ENCODE measurements around the gene MCTP1. TPM values are rescaled to one million over a fixed set of nuclear protein-coding genes. Genes with fewer than 3 reads are reported as not detected.

The MCTP1 gene
- total and polyA plus RNA-seq, 4 experiments from 2014 or later, result 0.31 to 0.42 (median 0.39) TPM; not detected in 1

GRCh38 chr5:95105638-95106037, 179.3 kb downstream of the MCTP1 start:
- CTCF ChIA-PET (ENCODE audit: partially characterized antibody), result no interaction called here
- intact Hi-C loops (cut with micrococcal nuclease), result no loop called here
- Mint-ChIP-seq H3K27ac (no peak overlapping the region), H3K36me3 (no peaks in the 10 kb centered on the region), H3K4me1 (no peaks in the 10 kb centered on the region), H3K4me3 (no peak overlapping the region), H3K27me3 (no peaks in the 10 kb centered on the region), H3K9me3 (peaks cover 0 to 2% (median 0%) of the 10 kb centered on the region in 8 donors)
- H3K27ac ChIP-seq (ENCODE audit: low read depth, low read length), result no peak overlapping the region
- no peak overlapping the region for H3K4me3 ChIP-seq (ENCODE audit: low read length in 2 of 2)
- H3K9me3 ChIP-seq (ENCODE audit: control insufficient read depth in 1 of 2, low read length in 2 of 2), result no peaks in the 10 kb centered on the region
- H3K27me3 ChIP-seq (ENCODE audit: insufficient read depth, low read length), result no peaks in the 10 kb centered on the region
- POLR2A ChIA-PET (ENCODE audit: partially characterized antibody), result no interaction called here
- no peaks in the 10 kb centered on the region for H3K36me3 ChIP-seq (ENCODE audit: insufficient read depth, low read length)
- DNase-seq, result no peak
- H3K4me1 ChIP-seq (ENCODE audit: insufficient read depth, low read length), result no peaks in the 10 kb centered on the region

- Mint-ChIP-seq H3K27ac (no peak overlapping the region), H3K9me3 (no peaks in the 10 kb centered on the region), H3K4me1 (no peaks in the 10 kb centered on the region), H3K27me3 (no peaks in the 10 kb centered on the region), H3K36me3 (no peaks in the 10 kb centered on the region), H3K4me3 (no peak overlapping the region)
- POLR2A ChIA-PET (ENCODE audit: partially characterized antibody), result no interaction called here
- Histone ChIP-seq H3K36me3 (ENCODE audit: insufficient read depth, low read length) (no peaks in the 10 kb centered on the region), H3K4me1 (ENCODE audit: insufficient read depth, low read length) (no peaks in the 10 kb centered on the region), H3K27ac (ENCODE audit: low read depth, low read length) (no peak overlapping the region), H3K4me3 (ENCODE audit: low read length in 2 of 2) (no peak overlapping the region), H3K9me3 (ENCODE audit: control insufficient read depth in 1 of 2, low read length in 2 of 2) (no peaks in the 10 kb centered on the region), H3K27me3 (ENCODE audit: insufficient read depth, low read length) (no peaks in the 10 kb centered on the region)
- CTCF ChIA-PET (ENCODE audit: partially characterized antibody), result no interaction called here
- intact Hi-C loops (cut with micrococcal nuclease), result no loop called here
- DNase-seq, result no peak
These were observed 182.2 kb downstream of the MCTP1 start for GRCh38 chr5:95102687-95103086.

DNA sequence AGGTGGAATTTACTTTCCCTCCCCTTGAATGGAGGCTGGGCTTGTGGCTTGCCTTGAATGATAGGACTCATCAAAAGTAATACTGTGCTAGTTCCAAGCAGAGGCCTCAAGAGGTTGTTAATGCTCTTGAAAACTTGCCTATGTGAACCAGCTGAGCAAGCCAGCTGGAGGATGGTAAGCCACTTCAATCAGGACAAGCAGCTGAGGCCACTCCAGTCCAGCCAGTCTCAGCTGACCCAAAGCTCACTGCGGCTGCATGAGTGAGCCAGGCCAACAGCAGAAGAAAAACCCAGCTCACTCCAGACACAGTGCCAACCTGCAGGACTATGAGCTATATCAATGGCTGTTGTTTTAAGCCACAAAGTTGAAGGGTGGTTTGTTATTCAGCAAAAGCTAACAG, 182.8 kb downstream of the MCTP1 start:
- Mint-ChIP-seq H3K4me3 (no peak overlapping the region), H3K9me3 (peaks cover 0 to 2% (median 0%) of the 10 kb centered on the region in 8 donors), H3K27ac (no peak overlapping the region), H3K4me1 (no peaks in the 10 kb centered on the region), H3K27me3 (no peaks in the 10 kb centered on the region), H3K36me3 (no peaks in the 10 kb centered on the region)
- Histone ChIP-seq H3K9me3 (ENCODE audit: control insufficient read depth in 1 of 2, low read length in 2 of 2) (no peaks in the 10 kb centered on the region), H3K4me3 (ENCODE audit: low read length in 2 of 2) (no peak overlapping the region), H3K27me3 (ENCODE audit: insufficient read depth, low read length) (no peaks in the 10 kb centered on the region), H3K36me3 (ENCODE audit: insufficient read depth, low read length) (no peaks in the 10 kb centered on the region), H3K27ac (ENCODE audit: low read depth, low read length) (no peak overlapping the region), H3K4me1 (ENCODE audit: insufficient read depth, low read length) (no peaks in the 10 kb centered on the region)
- intact Hi-C loops (cut with micrococcal nuclease), result no loop called here
- no peak for DNase-seq
- CTCF ChIA-PET (ENCODE audit: partially characterized antibody), result no interaction called here
- POLR2A ChIA-PET (ENCODE audit: partially characterized antibody), result no interaction called here

- CTCF ChIA-PET (ENCODE audit: partially characterized antibody), result no interaction called here
- Mint-ChIP-seq H3K9me3 (peaks cover 0 to 3% (median 0%) of the 10 kb centered on the region in 8 donors), H3K36me3 (no peaks in the 10 kb centered on the region), H3K27ac (no peak overlapping the region), H3K27me3 (peaks cover 0 to 1% of the 10 kb centered on the region in 2 donors), H3K4me1 (no peaks in the 10 kb centered on the region), H3K4me3 (no peak overlapping the region)
- no peaks in the 10 kb centered on the region for H3K36me3 ChIP-seq (ENCODE audit: insufficient read depth, low read length)
- no peak for DNase-seq
- intact Hi-C loops (cut with micrococcal nuclease), result no loop called here
- H3K4me3 ChIP-seq (ENCODE audit: low read length in 2 of 2), result no peak overlapping the region
- no peak overlapping the region for H3K27ac ChIP-seq (ENCODE audit: low read depth, low read length)
- H3K4me1 ChIP-seq (ENCODE audit: insufficient read depth, low read length), result no peaks in the 10 kb centered on the region
- POLR2A ChIA-PET (ENCODE audit: partially characterized antibody), result no interaction called here
- H3K9me3 ChIP-seq (ENCODE audit: control insufficient read depth in 1 of 2, low read length in 2 of 2), result no peaks in the 10 kb centered on the region
- no peaks in the 10 kb centered on the region for H3K27me3 ChIP-seq (ENCODE audit: insufficient read depth, low read length)
These were observed 184.3 kb downstream of the MCTP1 start for GRCh38 chr5:95100551-95100950.

DNA sequence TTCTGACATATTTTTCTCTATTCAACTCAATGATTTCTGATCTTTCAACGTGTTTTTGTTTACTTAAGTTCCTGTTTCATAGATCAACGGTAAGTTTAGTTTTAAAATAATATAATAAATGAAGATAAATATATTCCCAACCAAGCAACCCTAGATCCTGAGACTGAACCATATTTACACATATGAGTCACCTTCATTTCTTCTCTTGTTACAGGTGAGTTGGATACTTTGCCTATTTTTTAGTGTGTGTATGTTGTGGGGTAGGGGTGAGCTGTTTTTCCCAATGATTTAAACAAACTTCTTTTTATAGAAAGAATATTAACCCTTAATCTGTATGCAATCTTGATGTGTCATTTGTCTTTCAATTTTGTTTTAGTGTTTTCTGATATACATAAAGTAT, 186.9 kb downstream of the MCTP1 start:
- no peak overlapping the region for H3K27ac ChIP-seq (ENCODE audit: low read depth, low read length)
- intact Hi-C loops (cut with micrococcal nuclease), result no loop called here
- Mint-ChIP-seq H3K4me3 (no peak overlapping the region), H3K4me1 (no peaks in the 10 kb centered on the region), H3K27ac (no peak overlapping the region), H3K9me3 (peaks cover 0 to 3% (median 0%) of the 10 kb centered on the region in 8 donors), H3K36me3 (no peaks in the 10 kb centered on the region), H3K27me3 (peaks cover 0 to 1% of the 10 kb centered on the region in 2 donors)
- DNase-seq, result no peak
- H3K9me3 ChIP-seq (ENCODE audit: control insufficient read depth in 1 of 2, low read length in 2 of 2), result no peaks in the 10 kb centered on the region
- ChIA-PET CTCF (ENCODE audit: partially characterized antibody) (no interaction called here), POLR2A (ENCODE audit: partially characterized antibody) (no interaction called here)
- H3K36me3 ChIP-seq (ENCODE audit: insufficient read depth, low read length), result no peaks in the 10 kb centered on the region
- no peak overlapping the region for H3K4me3 ChIP-seq (ENCODE audit: low read length in 2 of 2)
- no peaks in the 10 kb centered on the region for H3K27me3 ChIP-seq (ENCODE audit: insufficient read depth, low read length)
- no peaks in the 10 kb centered on the region for H3K4me1 ChIP-seq (ENCODE audit: insufficient read depth, low read length)

- H3K36me3 ChIP-seq (ENCODE audit: insufficient read depth, low read length), result no peaks in the 10 kb centered on the region
- H3K27me3 ChIP-seq (ENCODE audit: insufficient read depth, low read length), result no peaks in the 10 kb centered on the region
- H3K4me3 ChIP-seq (ENCODE audit: low read length in 2 of 2), result no peak overlapping the region
- H3K9me3 ChIP-seq (ENCODE audit: control insufficient read depth in 1 of 2, low read length in 2 of 2), result no peaks in the 10 kb centered on the region
- no peak for DNase-seq
- no peaks in the 10 kb centered on the region for H3K4me1 ChIP-seq (ENCODE audit: insufficient read depth, low read length)
- Mint-ChIP-seq H3K4me1 (no peaks in the 10 kb centered on the region), H3K4me3 (no peak overlapping the region), H3K9me3 (peaks cover 0 to 9% (median 3%) of the 10 kb centered on the region in 8 donors), H3K27ac (no peak overlapping the region), H3K27me3 (peaks cover 0 to 1% of the 10 kb centered on the region in 2 donors), H3K36me3 (no peaks in the 10 kb centered on the region)
- CTCF ChIA-PET (ENCODE audit: partially characterized antibody), result no interaction called here
- no peak overlapping the region for H3K27ac ChIP-seq (ENCODE audit: low read depth, low read length)
- POLR2A ChIA-PET (ENCODE audit: partially characterized antibody), result no interaction called here
- intact Hi-C loops (cut with micrococcal nuclease), result no loop called here
These were observed 191.7 kb downstream of the MCTP1 start for GRCh38 chr5:95093211-95093610.

DNA sequence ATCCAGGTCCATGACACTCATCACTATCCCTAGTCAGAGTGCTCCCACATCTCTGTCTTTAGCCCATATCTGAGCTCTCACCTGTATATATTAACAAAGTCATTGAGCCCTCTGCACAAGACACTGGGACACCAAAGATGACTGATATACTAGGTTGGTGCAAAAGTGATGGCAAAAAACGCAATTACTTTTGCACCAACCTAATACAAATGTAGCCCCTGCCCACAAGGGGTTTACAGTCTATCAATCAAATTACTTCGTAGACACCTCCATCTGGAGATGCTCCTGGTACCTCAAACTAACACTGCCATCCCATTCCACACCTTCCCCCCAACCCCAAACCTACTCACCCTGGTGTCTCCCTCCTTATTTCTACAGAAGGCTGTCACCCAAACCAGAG, 194.1 kb downstream of the MCTP1 start:
- CTCF ChIA-PET (ENCODE audit: partially characterized antibody), result no interaction called here

GRCh38 chr5:95087816-95088317, 197.0 kb downstream of the MCTP1 start:
- intact Hi-C loops (cut with micrococcal nuclease), result no loop called here
- CTCF ChIA-PET (ENCODE audit: partially characterized antibody), result no interaction called here
- POLR2A ChIA-PET (ENCODE audit: partially characterized antibody), result no interaction called here

More for the DNA sequence above, 194.1 kb downstream of the MCTP1 start:
- no peaks in the 10 kb centered on the region for H3K27me3 ChIP-seq (ENCODE audit: insufficient read depth, low read length)
- no peak overlapping the region for H3K27ac ChIP-seq (ENCODE audit: low read depth, low read length)
- Mint-ChIP-seq H3K27ac (no peak overlapping the region), H3K36me3 (no peaks in the 10 kb centered on the region), H3K9me3 (peaks cover 0 to 9% (median 2%) of the 10 kb centered on the region in 8 donors), H3K4me1 (no peaks in the 10 kb centered on the region), H3K4me3 (no peak overlapping the region), H3K27me3 (no peaks in the 10 kb centered on the region)
- POLR2A ChIA-PET (ENCODE audit: partially characterized antibody), result no interaction called here
- no peaks in the 10 kb centered on the region for H3K9me3 ChIP-seq (ENCODE audit: control insufficient read depth in 1 of 2, low read length in 2 of 2)
- no peaks in the 10 kb centered on the region for H3K36me3 ChIP-seq (ENCODE audit: insufficient read depth, low read length)
- intact Hi-C loops (cut with micrococcal nuclease), result no loop called here
- H3K4me3 ChIP-seq (ENCODE audit: low read length in 2 of 2), result no peak overlapping the region
- no peaks in the 10 kb centered on the region for H3K4me1 ChIP-seq (ENCODE audit: insufficient read depth, low read length)
- no peak for DNase-seq

More at GRCh38 chr5:95087816-95088317, 197.0 kb downstream of the MCTP1 start:
- Mint-ChIP-seq H3K4me3 (peak overlapping the region in 1 of 8 donors; percentile 6), H3K4me1 (no peaks in the 10 kb centered on the region), H3K27ac (no peak overlapping the region), H3K36me3 (no peaks in the 10 kb centered on the region), H3K27me3 (peaks cover 1 to 2% of the 10 kb centered on the region in 2 donors), H3K9me3 (peaks cover 0 to 9% (median 2%) of the 10 kb centered on the region in 8 donors)
- DNase-seq, result no peak
- Histone ChIP-seq H3K9me3 (ENCODE audit: control insufficient read depth in 1 of 2, low read length in 2 of 2) (no peaks in the 10 kb centered on the region), H3K4me1 (ENCODE audit: insufficient read depth, low read length) (no peaks in the 10 kb centered on the region), H3K27me3 (ENCODE audit: insufficient read depth, low read length) (no peaks in the 10 kb centered on the region), H3K4me3 (ENCODE audit: low read length in 2 of 2) (no peak overlapping the region), H3K36me3 (ENCODE audit: insufficient read depth, low read length) (no peaks in the 10 kb centered on the region), H3K27ac (ENCODE audit: low read depth, low read length) (no peak overlapping the region)

All from CD4-positive, alpha-beta memory T cell (primary cell).